HL-60 (cell line): Measurements from ENCODE around the gene POU5F2.

Experiments used
- POLR2AphosphoS5 ChIP-seq: IDR thresholded peaks from 2 replicates; pipeline ENCODE4 v1.6.1; 2012; ENCODE audit warnings: low read depth
- TF ChIP-seq, protein P1 (sequence below): IDR thresholded peaks from one replicate; pipeline ENCODE4 v1.5.1; 2011; ENCODE audit warnings: low read length, control low read depth, inconsistent platforms; ENCODE audit not compliant: insufficient read depth
- TF ChIP-seq, protein P2 (sequence below): IDR thresholded peaks from 2 replicates; pipeline ENCODE4 v1.6.1; 2012; ENCODE audit warnings: low read depth; ENCODE audit not compliant: insufficient replicate concordance

DNA sequence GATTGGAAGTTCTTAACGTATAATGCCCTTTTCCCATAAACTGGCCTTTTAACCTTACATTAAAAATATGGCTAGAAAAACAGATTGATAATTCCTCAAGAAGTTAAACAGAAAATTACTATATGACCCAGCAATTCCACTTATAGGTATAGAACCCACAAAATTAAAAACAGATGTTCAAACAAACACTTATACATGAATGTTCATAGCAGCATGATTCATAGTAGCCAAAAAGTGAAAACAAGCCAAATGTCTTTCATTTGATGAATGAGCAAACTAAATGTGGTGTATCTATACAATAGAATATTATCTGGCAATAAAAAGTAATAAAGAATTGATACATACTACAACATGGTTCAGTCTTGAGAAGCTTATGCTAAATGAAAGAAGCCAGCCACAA lies 35.5 kb downstream of the POU5F2 start:
- TF ChIP-seq, protein P1, sequence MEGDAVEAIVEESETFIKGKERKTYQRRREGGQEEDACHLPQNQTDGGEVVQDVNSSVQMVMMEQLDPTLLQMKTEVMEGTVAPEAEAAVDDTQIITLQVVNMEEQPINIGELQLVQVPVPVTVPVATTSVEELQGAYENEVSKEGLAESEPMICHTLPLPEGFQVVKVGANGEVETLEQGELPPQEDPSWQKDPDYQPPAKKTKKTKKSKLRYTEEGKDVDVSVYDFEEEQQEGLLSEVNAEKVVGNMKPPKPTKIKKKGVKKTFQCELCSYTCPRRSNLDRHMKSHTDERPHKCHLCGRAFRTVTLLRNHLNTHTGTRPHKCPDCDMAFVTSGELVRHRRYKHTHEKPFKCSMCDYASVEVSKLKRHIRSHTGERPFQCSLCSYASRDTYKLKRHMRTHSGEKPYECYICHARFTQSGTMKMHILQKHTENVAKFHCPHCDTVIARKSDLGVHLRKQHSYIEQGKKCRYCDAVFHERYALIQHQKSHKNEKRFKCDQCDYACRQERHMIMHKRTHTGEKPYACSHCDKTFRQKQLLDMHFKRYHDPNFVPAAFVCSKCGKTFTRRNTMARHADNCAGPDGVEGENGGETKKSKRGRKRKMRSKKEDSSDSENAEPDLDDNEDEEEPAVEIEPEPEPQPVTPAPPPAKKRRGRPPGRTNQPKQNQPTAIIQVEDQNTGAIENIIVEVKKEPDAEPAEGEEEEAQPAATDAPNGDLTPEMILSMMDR: no peak
- TF ChIP-seq, protein P2, sequence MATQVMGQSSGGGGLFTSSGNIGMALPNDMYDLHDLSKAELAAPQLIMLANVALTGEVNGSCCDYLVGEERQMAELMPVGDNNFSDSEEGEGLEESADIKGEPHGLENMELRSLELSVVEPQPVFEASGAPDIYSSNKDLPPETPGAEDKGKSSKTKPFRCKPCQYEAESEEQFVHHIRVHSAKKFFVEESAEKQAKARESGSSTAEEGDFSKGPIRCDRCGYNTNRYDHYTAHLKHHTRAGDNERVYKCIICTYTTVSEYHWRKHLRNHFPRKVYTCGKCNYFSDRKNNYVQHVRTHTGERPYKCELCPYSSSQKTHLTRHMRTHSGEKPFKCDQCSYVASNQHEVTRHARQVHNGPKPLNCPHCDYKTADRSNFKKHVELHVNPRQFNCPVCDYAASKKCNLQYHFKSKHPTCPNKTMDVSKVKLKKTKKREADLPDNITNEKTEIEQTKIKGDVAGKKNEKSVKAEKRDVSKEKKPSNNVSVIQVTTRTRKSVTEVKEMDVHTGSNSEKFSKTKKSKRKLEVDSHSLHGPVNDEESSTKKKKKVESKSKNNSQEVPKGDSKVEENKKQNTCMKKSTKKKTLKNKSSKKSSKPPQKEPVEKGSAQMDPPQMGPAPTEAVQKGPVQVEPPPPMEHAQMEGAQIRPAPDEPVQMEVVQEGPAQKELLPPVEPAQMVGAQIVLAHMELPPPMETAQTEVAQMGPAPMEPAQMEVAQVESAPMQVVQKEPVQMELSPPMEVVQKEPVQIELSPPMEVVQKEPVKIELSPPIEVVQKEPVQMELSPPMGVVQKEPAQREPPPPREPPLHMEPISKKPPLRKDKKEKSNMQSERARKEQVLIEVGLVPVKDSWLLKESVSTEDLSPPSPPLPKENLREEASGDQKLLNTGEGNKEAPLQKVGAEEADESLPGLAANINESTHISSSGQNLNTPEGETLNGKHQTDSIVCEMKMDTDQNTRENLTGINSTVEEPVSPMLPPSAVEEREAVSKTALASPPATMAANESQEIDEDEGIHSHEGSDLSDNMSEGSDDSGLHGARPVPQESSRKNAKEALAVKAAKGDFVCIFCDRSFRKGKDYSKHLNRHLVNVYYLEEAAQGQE: no peak
- no peak for TF ChIP-seq POLR2AphosphoS5
